IgD-negative memory B cell (primary cell): ENCODE data around the gene FOXF1. TPM values are rescaled to one million over a fixed set of nuclear protein-coding genes. Genes with fewer than 3 reads are reported as not detected.
A peak's percentile ranks its signal among the peaks of the same experiment; 100 is the strongest.

ENCODE experiments used
- H3K27ac Mint-ChIP-seq, 3 donors: one replicate each; pipeline ENCODE4 v1.8.0; 2020 to 2022; ENCODE audit warnings: mild to moderate bottlenecking in 3 of 3, mixed read lengths in 3 of 3, moderate library complexity in 1 of 3
- H3K27me3 Mint-ChIP-seq: one replicate; pipeline ENCODE4 v1.8.0; 2021; ENCODE audit warnings: mixed read lengths
- H3K36me3 Mint-ChIP-seq: one replicate; pipeline ENCODE4 v1.8.0; 2020; ENCODE audit warnings: mild to moderate bottlenecking, mixed read lengths
- H3K4me1 Mint-ChIP-seq, 3 donors: one replicate each; pipeline ENCODE4 v1.8.0; 2020 to 2022; ENCODE audit warnings: mixed read lengths in 3 of 3, mild to moderate bottlenecking in 1 of 3
- H3K4me3 Mint-ChIP-seq, 4 donors: one replicate each; pipeline ENCODE4 v1.8.0; 2020 to 2022; ENCODE audit warnings: mild to moderate bottlenecking in 4 of 4, mixed read lengths in 4 of 4, moderate library complexity in 3 of 4
- H3K9me3 Mint-ChIP-seq, 3 donors: one replicate each; pipeline ENCODE4 v1.8.0; 2020 to 2021; ENCODE audit warnings: mixed read lengths in 3 of 3, mild to moderate bottlenecking in 1 of 3
- polyA plus RNA-seq: library from polyadenylated mRNA; unstranded; fragments of 300-500 nt; fragmentation: Illumina TruSeq; gene quantifications from one replicate; pipeline ENCODE4 v1.2.3, GENCODE V29; 2021

Gene FOXF1
- not detected for polyA plus RNA-seq

- H3K9me3 Mint-ChIP-seq, result peaks cover 0 to 3% (median 0%) of the 10 kb centered on the region in 3 donors
- no peaks in the 10 kb centered on the region for H3K36me3 Mint-ChIP-seq
- H3K4me1 Mint-ChIP-seq, result peaks cover 5 to 22% (median 13%) of the 10 kb centered on the region in 3 donors
- peak within 1 kb of the TSS; percentile 80 to 94 (median 88) for H3K4me3 Mint-ChIP-seq
- H3K27me3 Mint-ChIP-seq, result peaks cover 60% of the 10 kb centered on the region
- peak within 1 kb of the TSS; percentile 69 to 97 (median 88) for H3K27ac Mint-ChIP-seq
Measured at GRCh38 chr16:86510465-86511261, at the start of gene FOXF1. Gene FOXF1, plus strand, starts transcription at chr16:86510527. Its CDS starts 43 bp downstream, at chr16:86510570.

- Mint-ChIP-seq H3K27me3 (peaks cover 16% of the 10 kb centered on the region), H3K9me3 (peaks cover 9 to 16% (median 10%) of the 10 kb centered on the region in 3 donors), H3K4me3 (no peak overlapping the region), H3K4me1 (no peaks in the 10 kb centered on the region), H3K27ac (no peak overlapping the region), H3K36me3 (no peaks in the 10 kb centered on the region)
Measured at GRCh38 chr16:86461037-86461436, 49.3 kb upstream of the FOXF1 start.

DNA sequence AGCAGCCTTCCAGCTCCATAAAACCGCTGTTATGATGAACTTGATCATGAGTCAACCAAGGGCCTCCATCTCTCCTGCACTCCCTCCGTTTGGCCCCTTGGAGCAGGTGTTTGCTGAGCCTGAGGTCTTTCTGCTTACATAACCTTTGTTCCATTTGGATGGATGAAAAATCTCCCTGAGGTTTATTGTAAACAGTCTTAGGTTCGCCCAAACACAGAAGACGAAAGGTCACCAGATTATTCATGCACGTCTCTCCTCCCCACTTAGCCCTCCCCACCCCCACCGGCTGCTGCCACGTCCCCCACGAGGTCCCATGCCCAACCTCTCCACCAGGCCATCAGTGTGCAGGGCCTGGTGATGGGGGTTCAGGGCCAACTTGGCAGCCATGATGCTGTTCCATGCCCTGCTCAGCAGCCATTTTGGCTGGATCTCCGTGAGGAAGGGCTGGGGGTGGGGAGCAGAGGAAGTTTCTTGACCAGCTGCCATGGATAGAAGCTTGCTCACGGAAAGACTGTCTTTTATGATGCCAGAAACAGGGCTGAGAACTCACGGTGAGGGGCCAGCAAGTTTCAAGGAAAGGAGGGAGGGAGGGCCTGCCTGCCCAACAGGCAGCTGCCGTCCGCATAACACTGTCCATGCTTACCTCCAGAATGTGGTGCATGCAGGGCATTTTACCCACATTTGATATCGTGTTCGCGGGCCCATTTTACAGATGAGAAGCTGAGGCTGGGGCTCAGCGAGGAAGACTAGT is 47.8 kb upstream of the FOXF1 start:
- Mint-ChIP-seq H3K27ac (no peak overlapping the region), H3K27me3 (peaks cover 10% of the 10 kb centered on the region), H3K9me3 (peaks cover 9 to 16% (median 10%) of the 10 kb centered on the region in 3 donors), H3K4me3 (no peak overlapping the region), H3K36me3 (no peaks in the 10 kb centered on the region), H3K4me1 (no peaks in the 10 kb centered on the region)

DNA sequence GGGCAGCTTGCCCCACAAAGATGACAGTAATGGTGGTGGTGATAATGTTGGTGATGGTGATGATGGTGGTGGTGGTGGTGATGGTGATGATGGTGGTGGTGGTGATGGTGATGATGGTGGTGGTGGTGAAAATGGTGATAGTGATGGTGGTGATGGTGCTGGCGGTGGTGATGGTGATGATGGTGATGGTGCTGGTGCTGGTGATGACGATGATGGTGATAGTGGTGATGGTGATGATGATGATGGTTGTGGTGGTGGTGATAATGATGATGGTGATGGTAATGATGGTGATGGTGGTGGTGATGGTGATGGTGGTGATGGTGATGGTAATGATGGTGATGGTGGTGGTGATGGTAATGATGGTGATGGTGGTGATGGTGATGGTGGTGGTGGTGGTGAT is 46.3 kb upstream of the FOXF1 start:
- Mint-ChIP-seq H3K27ac (no peak overlapping the region), H3K36me3 (no peaks in the 10 kb centered on the region), H3K4me3 (no peak overlapping the region), H3K27me3 (peaks cover 5% of the 10 kb centered on the region), H3K4me1 (no peaks in the 10 kb centered on the region), H3K9me3 (peaks cover 9 to 16% (median 10%) of the 10 kb centered on the region in 3 donors)

DNA sequence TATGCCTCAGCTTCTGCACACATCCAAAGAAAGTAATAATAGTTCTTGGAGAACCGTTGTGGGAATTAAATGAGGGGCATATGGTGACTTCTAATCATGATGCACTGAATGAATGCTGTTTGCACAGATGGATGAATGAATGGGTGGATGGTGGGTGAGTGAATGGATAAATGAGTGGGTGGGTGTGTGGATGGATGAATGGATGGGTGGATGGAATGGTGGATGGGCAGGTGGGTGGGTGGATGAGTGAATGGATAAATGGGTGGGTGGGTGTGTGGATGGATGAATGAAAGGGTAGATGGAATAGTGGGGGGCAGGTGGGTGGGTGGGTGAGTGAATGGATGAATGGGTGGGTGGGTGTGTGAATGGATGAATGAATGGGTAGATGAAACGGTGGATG is 44.9 kb upstream of the FOXF1 start:
- Mint-ChIP-seq H3K27ac (no peak overlapping the region), H3K4me1 (no peaks in the 10 kb centered on the region), H3K27me3 (peaks cover 2% of the 10 kb centered on the region), H3K36me3 (no peaks in the 10 kb centered on the region), H3K9me3 (peaks cover 5 to 16% (median 7%) of the 10 kb centered on the region in 3 donors), H3K4me3 (no peak overlapping the region)

DNA sequence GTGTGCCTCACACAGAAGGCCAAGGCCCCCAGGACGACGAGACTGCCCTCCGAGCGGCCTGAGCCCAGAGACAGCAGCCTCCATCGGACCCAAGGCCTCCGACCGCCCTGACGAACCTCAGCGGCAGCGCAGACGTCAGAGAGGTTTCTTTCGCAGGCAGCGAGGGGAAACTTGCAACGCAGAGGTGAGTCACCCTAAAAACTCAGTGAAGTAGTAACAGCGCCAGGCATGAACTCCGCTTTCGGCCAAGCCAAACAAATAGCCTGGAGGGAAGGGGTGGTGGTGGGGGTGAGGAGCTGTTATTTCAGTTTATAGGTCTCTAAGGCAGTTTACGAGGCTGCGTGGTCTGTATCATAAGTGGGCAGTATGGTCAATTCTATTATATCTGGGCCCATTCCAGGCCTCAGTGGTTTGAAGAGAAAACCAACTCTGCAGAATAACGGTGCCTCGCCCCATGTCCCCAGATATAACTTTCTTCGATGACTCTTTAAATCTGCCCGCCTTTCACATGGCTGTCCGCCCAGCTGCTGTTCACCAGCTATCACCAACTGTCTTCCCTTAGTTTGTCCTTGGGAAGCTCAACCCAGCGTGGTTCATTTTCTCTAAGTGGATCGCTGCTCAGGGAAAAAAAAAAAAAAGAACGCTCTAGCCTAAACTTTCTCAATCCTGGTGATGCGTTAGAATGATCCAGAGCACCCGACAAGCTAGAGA is 43.5 kb upstream of the FOXF1 start:
- Mint-ChIP-seq H3K36me3 (no peaks in the 10 kb centered on the region), H3K4me3 (no peak overlapping the region), H3K9me3 (peaks cover 0 to 6% (median 4%) of the 10 kb centered on the region in 3 donors), H3K27me3 (peaks cover 2% of the 10 kb centered on the region), H3K27ac (no peak overlapping the region), H3K4me1 (no peaks in the 10 kb centered on the region)

GRCh38 chr16:86467490-86467889 is 42.8 kb upstream of the FOXF1 start:
- Mint-ChIP-seq H3K9me3 (peaks cover 3 to 6% (median 4%) of the 10 kb centered on the region in 3 donors), H3K4me3 (no peak overlapping the region), H3K27ac (no peak overlapping the region), H3K27me3 (peaks cover 2% of the 10 kb centered on the region), H3K4me1 (no peaks in the 10 kb centered on the region), H3K36me3 (no peaks in the 10 kb centered on the region)

GRCh38 chr16:86470964-86471363 is 39.4 kb upstream of the FOXF1 start:
- Mint-ChIP-seq H3K27ac (no peak overlapping the region), H3K9me3 (peaks cover 0 to 3% (median 0%) of the 10 kb centered on the region in 3 donors), H3K4me3 (no peak overlapping the region), H3K27me3 (peaks cover 11% of the 10 kb centered on the region), H3K36me3 (no peaks in the 10 kb centered on the region), H3K4me1 (no peaks in the 10 kb centered on the region)

DNA sequence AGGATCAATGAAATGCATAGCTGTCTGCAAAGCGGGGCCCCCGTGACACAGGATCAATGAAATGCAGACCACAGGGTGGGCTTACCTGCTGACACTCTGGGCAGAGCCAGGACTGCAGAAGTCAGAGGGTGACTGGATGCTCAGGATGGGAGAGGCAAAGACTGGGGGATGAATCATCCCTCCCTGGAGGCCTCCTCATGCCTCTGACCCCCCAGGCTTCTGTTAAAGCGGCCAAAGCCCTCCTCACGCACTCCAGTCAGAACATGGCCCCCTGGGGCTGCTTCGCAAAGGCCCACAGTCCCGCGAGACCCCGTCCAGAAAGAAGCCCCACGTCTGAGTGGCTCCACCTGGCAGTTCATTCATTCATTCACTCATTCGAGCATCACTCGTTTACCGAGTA is 38.4 kb upstream of the FOXF1 start:
- Mint-ChIP-seq H3K4me1 (no peaks in the 10 kb centered on the region), H3K36me3 (no peaks in the 10 kb centered on the region), H3K4me3 (no peak overlapping the region), H3K27me3 (peaks cover 11% of the 10 kb centered on the region), H3K9me3 (peaks cover 0 to 3% (median 0%) of the 10 kb centered on the region in 3 donors), H3K27ac (peak overlapping the region in 1 of 3 donors; percentile 39)

- Mint-ChIP-seq H3K27ac (no peak overlapping the region), H3K27me3 (peaks cover 11% of the 10 kb centered on the region), H3K36me3 (no peaks in the 10 kb centered on the region), H3K4me3 (no peak overlapping the region), H3K9me3 (peaks cover 0 to 3% (median 0%) of the 10 kb centered on the region in 3 donors), H3K4me1 (no peaks in the 10 kb centered on the region)
Measured at GRCh38 chr16:86472366-86472765, 38.0 kb upstream of the FOXF1 start.

DNA sequence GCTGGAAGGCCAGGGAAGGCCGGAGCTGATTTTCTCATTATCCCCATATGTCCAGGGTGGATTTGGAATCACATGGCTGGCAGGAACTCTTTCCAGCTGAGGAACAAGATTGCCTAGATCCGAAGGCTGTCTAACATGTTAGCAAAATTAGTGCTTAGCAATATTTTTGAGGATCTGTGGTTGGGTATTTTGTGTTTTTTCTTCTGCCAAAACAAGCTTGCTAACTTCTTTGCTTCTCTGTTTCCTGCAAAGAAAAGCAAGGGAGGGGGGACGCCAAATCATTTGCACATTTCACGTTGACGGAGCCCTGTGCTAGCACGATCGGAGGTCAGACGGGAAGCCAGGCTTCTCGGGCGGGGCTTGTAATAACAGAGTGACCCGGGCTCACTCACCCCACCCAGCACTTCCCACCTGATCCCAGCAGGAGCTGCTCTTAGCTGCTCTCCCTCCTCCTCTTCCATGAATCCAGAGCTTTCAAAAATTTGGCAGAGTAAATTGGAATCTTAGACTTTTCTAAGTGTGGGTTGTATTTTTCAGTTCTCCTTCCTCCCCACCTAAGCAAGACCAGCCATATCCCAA is 33.3 kb upstream of the FOXF1 start:
- H3K9me3 Mint-ChIP-seq, result peaks cover 0 to 3% (median 0%) of the 10 kb centered on the region in 3 donors
- no peaks in the 10 kb centered on the region for H3K36me3 Mint-ChIP-seq
- no peak overlapping the region for H3K4me3 Mint-ChIP-seq
- no peak overlapping the region for H3K27ac Mint-ChIP-seq
- H3K27me3 Mint-ChIP-seq, result peaks cover 19% of the 10 kb centered on the region
- no peaks in the 10 kb centered on the region for H3K4me1 Mint-ChIP-seq

- Mint-ChIP-seq H3K27ac (no peak overlapping the region), H3K9me3 (no peaks in the 10 kb centered on the region), H3K36me3 (no peaks in the 10 kb centered on the region), H3K27me3 (peaks cover 19% of the 10 kb centered on the region), H3K4me3 (no peak overlapping the region), H3K4me1 (no peaks in the 10 kb centered on the region)
Measured at GRCh38 chr16:86477642-86478041, 32.7 kb upstream of the FOXF1 start.

DNA sequence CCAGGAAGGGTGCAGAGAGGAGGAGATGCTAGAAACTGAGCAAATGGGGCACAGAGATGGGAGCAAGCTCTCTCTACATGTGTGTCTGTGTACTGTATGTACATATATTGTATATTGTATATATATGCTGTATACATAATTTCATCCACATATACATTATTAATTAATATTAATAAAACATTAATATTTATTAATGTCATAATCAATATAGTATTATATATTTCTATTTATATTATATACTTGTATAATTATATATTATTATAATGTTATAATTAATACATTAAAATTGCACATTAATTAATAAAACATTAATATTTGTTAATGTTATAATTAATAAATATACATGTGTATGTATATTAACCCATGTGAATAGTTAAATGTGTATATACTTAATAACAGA is 31.5 kb upstream of the FOXF1 start:
- H3K27me3 Mint-ChIP-seq, result peaks cover 20% of the 10 kb centered on the region
- H3K36me3 Mint-ChIP-seq, result peaks cover 3% of the 10 kb centered on the region
- H3K27ac Mint-ChIP-seq, result no peak overlapping the region
- H3K4me3 Mint-ChIP-seq, result no peak overlapping the region
- H3K9me3 Mint-ChIP-seq, result peaks cover 2 to 4% (median 4%) of the 10 kb centered on the region in 3 donors
- H3K4me1 Mint-ChIP-seq, result no peaks in the 10 kb centered on the region

GRCh38 chr16:86479419-86479818 is 30.9 kb upstream of the FOXF1 start:
- H3K27ac Mint-ChIP-seq, result no peak overlapping the region
- H3K4me3 Mint-ChIP-seq, result peak overlapping the region in 1 of 4 donors; percentile 6
- H3K27me3 Mint-ChIP-seq, result peaks cover 18% of the 10 kb centered on the region
- H3K36me3 Mint-ChIP-seq, result peaks cover 3% of the 10 kb centered on the region
- H3K9me3 Mint-ChIP-seq, result peaks cover 2 to 11% (median 4%) of the 10 kb centered on the region in 3 donors
- H3K4me1 Mint-ChIP-seq, result no peaks in the 10 kb centered on the region

DNA sequence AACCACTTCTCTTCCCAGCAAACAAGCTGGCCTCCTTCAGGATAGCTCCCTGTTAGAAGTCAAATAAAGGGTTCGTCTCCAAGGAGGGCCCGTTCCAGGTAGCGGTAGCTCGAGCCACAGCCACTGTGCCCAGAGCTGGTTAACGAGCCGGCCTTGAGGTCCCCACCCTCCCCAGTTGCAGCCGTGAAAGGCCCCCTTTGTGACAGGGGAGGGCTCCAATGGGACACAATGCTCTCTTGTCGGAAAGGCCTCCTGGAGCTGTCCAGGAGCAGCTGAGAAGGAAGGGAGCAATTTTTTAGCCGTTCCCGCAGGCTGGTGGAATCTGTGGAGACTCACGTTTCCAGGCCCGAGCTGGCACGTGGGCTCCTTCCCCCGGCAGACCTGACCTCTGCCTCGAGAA is 29.9 kb upstream of the FOXF1 start:
- Mint-ChIP-seq H3K4me3 (no peak overlapping the region), H3K27ac (no peak overlapping the region), H3K27me3 (peaks cover 20% of the 10 kb centered on the region), H3K4me1 (no peaks in the 10 kb centered on the region), H3K9me3 (peaks cover 2 to 16% (median 9%) of the 10 kb centered on the region in 3 donors), H3K36me3 (peaks cover 3% of the 10 kb centered on the region)
